NCI-H187 (cell line): ENCODE measurements around the gene CD200R1.

Source experiments
- DNase-seq, 2 experiments: peaks; one replicate each; lab custom pipeline; 2025; lab: John Stamatoyannopoulos, UW

CD200R1 gene

DNA sequence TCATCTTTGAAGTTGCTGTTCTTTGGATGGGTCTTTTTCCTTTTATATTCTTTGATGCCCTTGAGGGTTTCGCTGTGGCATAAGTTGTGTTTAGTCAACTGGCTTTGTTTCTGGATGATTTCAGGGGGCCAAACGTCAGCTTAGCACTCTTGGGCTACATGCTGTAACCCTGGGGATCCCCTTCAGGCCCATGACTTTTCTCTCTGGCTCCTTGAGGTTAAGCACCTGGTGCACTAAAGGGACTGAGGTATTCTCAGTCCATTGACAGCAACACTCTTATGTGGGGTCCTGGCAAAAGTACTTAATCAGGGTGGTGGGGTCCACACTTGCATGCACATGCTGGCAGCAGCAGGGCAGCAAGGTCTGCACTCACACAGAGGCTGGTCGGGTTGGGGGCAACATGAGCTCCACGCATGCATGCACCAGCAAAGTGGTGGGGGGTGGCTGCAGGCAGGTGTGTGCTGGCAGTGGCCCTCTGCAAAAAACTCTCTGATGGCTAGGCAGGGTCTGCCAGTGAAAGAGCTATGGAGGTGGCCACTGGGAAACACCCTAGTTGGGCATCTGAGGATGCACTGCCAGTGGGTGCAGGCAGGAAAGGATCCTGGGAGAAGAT is 90.1 kb downstream of the CD200R1 start:
- no peak for DNase-seq

GRCh38 chr3:112881891-112882290 is 93.0 kb downstream of the CD200R1 start:
- DNase-seq, result no peak

- DNase-seq, result no peak
These were observed 99.3 kb downstream of the CD200R1 start for GRCh38 chr3:112875561-112875960.

DNA sequence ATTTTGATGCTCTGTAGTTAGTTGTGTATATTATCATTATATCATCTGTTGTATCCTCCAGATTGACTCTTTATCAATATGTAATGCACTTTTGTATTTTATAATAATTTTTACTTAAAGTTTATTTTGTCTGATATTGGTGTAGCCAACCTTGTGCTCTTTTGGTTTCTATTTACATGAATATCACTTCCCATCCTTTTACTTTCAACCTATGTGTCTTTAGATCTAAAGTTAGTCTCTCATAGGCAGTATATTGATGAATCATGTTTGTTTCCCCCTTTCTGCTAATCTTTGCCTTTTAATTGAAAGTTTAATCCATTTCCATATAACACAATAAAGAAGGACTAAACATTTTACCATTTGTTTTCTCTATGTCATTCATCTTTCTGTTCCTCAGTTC is 100.2 kb downstream of the CD200R1 start:
- no peak for DNase-seq

DNA sequence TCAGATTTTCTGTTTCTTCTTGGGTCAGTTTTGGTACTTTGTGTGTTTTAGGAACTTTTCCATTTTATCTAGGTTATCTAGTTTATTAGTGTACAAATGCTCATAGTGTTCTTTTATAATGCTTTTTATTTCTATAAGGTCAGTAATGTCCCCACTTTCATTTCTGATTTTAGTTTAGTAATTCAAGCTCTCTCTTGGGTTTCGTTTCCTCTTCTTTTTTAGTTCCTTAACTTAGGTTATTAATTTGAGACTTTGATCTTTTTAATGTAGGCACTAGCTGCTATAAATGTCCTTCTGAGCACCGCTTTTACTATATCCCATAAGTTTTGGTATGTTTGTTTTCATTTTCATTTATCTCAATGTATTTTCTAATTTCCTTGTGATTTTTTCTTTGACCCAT is 101.3 kb downstream of the CD200R1 start:
- DNase-seq, result no peak

DNA sequence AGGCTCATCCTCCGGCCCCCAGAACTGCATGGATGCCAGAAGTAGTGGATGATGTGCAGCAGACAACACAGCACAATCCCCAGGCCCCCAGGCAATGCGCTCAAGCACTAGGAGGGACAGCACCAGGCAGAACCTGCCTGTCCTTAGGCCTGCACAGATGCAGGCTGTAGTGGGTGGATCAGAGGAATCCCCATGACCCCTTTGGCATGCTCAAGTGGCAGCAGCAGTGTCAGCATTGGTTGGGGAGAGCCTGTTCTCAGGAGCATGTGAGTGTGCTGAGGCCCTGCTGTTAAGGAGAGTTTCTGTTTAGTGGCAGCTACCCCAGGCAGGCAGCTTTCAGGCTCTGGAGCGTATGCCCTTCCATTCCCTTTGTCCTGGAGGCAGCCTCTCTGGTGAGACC is 103.2 kb downstream of the CD200R1 start:
- DNase-seq, result no peak
